Raji (cell line): ENCODE measurements around the gene MAGT1.

ENCODE experiments used
- POLR2A ChIP-seq: IDR thresholded peaks from 2 replicates; pipeline ENCODE4 v1.6.1; 2011; ENCODE audit warnings: low read depth, low read length, control low read depth; ENCODE audit not compliant: insufficient read depth

MAGT1 gene

GRCh38 chrX:77894921-77895886 lies at the start of gene MAGT1:
Gene MAGT1 (minus strand): TSS chrX:77895435. CDS start chrX:77895410, 25 bp downstream.
- TF ChIP-seq POLR2A: peak; percentile 88

- TF ChIP-seq POLR2A: no peak
These were observed 42.9 kb upstream of the MAGT1 start for GRCh38 chrX:77938083-77938680.

- no peak for TF ChIP-seq POLR2A
These were observed 42.1 kb upstream of the MAGT1 start for GRCh38 chrX:77937291-77937690.

GRCh38 chrX:77936299-77936698 lies 41.1 kb upstream of the MAGT1 start:
- TF ChIP-seq POLR2A: no peak

GRCh38 chrX:77935886-77936285 lies 40.7 kb upstream of the MAGT1 start:
- no peak for TF ChIP-seq POLR2A

GRCh38 chrX:77930581-77930980 lies 35.3 kb upstream of the MAGT1 start:
- no peak for TF ChIP-seq POLR2A

GRCh38 chrX:77925764-77926163 lies 30.5 kb upstream of the MAGT1 start:
- no peak for TF ChIP-seq POLR2A

- TF ChIP-seq POLR2A: no peak
These were observed 29.2 kb upstream of the MAGT1 start for GRCh38 chrX:77924320-77924859.

GRCh38 chrX:77922787-77923186 lies 27.6 kb upstream of the MAGT1 start:
- no peak for TF ChIP-seq POLR2A

- TF ChIP-seq POLR2A: no peak
These were observed 23.3 kb upstream of the MAGT1 start for GRCh38 chrX:77918568-77918967.

GRCh38 chrX:77917294-77917933 lies 22.2 kb upstream of the MAGT1 start:
- TF ChIP-seq POLR2A: no peak

GRCh38 chrX:77910108-77910840 lies 15.0 kb upstream of the MAGT1 start, which contains the start of gene ATP7A:
Gene ATP7A (plus strand): TSS chrX:77910693. CDS start chrX:77971642, 60,949 bp downstream.
- peak; percentile 63 for TF ChIP-seq POLR2A

- TF ChIP-seq POLR2A: no peak
These were observed 6.3 kb upstream of the MAGT1 start for GRCh38 chrX:77901506-77901905.

GRCh38 chrX:77900688-77901087 lies 5.5 kb upstream of the MAGT1 start:
- TF ChIP-seq POLR2A: no peak
